SU-DHL-6 (cell line): ENCODE data around the gene EIF2AK3.

Source experiments
- H2AFZ ChIP-seq: fragments of 200-600 bp; sonication (generic); 2 replicates; pipeline ENCODE4 v1.6.1; 2014; ENCODE audit warnings: low read depth, mild to moderate bottlenecking, moderate library complexity, mixed read lengths, antibody characterized with exemption, low read length; ENCODE audit not compliant: severe bottlenecking
- H3F3A ChIP-seq: fragments of 200-600 bp; shearing (Covaris generic); 2 replicates; pipeline ENCODE4 v1.6.0; 2016; ENCODE audit warnings: antibody characterized with exemption, mild to moderate bottlenecking; ENCODE audit not compliant: insufficient read depth
- H3K27ac ChIP-seq: fragments of 200-600 bp; sonication (generic); 2 replicates; pipeline ENCODE4 v1.5.1; 2016; ENCODE audit warnings: low read depth, mild to moderate bottlenecking, low read length, moderate library complexity, mixed read lengths
- H3K27me3 ChIP-seq: fragments of 200-600 bp; sonication (generic), shearing (Covaris generic); 2 replicates; pipeline ENCODE4 v1.6.0; 2014; ENCODE audit warnings: mild to moderate bottlenecking, low read length
- H3K36me3 ChIP-seq: fragments of 200-600 bp; sonication (generic); 2 replicates; pipeline ENCODE4 v1.6.1; 2014; ENCODE audit warnings: mild to moderate bottlenecking, low read length, mixed read lengths
- H3K4me2 ChIP-seq: fragments of 300-600, 200-600 bp; shearing (Covaris generic), sonication (generic); 2 replicates; pipeline ENCODE4 v1.6.0; 2014; ENCODE audit warnings: low read length, low read depth, mild to moderate bottlenecking; ENCODE audit not compliant: poor library complexity, severe bottlenecking
- H3K4me3 ChIP-seq: fragments of 200-600 bp; sonication (generic); 2 replicates; pipeline ENCODE4 v1.5.1; 2014; ENCODE audit warnings: antibody characterized with exemption, low read length, mild to moderate bottlenecking, mixed read lengths; ENCODE audit not compliant: insufficient read depth, poor library complexity, severe bottlenecking
- H3K79me2 ChIP-seq: fragments of 200-600 bp; sonication (generic); 2 replicates; pipeline ENCODE4 v1.6.1; 2014; ENCODE audit warnings: mild to moderate bottlenecking, low read length, moderate library complexity; ENCODE audit not compliant: insufficient read depth
- H3K9ac ChIP-seq: fragments of 200-600 bp; sonication (generic); 2 replicates; pipeline ENCODE4 v1.7.0; 2014; ENCODE audit warnings: mild to moderate bottlenecking, low read length
- H3K9me2 ChIP-seq: fragments of 200-600 bp; sonication (generic); replicated peaks from 2 replicates; pipeline ENCODE4 v1.6.1; 2014; ENCODE audit warnings: low read length; ENCODE audit not compliant: insufficient read depth
- H3K9me3 ChIP-seq: fragments of 200-600 bp; sonication (generic); 2 replicates; pipeline ENCODE4 v1.6.1; 2014; ENCODE audit warnings: low read length, mixed read lengths; ENCODE audit not compliant: insufficient read depth
- H4K20me1 ChIP-seq: fragments of 200-600 bp; sonication (generic); 2 replicates; pipeline ENCODE4 v1.6.1; 2014; ENCODE audit warnings: low read depth, mild to moderate bottlenecking, antibody characterized with exemption, low read length, moderate library complexity, mixed read lengths
- CTCF ChIP-seq: fragments of 200-600 bp; sonication (generic); IDR thresholded peaks from one replicate; pipeline ENCODE4 v1.5.1; 2017; ENCODE audit warnings: antibody characterized with exemption, mild to moderate bottlenecking, low read length, moderate library complexity; ENCODE audit not compliant: insufficient read depth, poor library complexity, severe bottlenecking
- EZH2phosphoT487 ChIP-seq: fragments of 200-600 bp; sonication (generic), shearing (Covaris generic); conservative IDR thresholded peaks from 2 replicates; pipeline ENCODE4 v1.6.1; 2018; ENCODE audit warnings: mild to moderate bottlenecking, antibody characterized with exemption, low read length, moderate library complexity, mixed read lengths

EIF2AK3 gene

DNA sequence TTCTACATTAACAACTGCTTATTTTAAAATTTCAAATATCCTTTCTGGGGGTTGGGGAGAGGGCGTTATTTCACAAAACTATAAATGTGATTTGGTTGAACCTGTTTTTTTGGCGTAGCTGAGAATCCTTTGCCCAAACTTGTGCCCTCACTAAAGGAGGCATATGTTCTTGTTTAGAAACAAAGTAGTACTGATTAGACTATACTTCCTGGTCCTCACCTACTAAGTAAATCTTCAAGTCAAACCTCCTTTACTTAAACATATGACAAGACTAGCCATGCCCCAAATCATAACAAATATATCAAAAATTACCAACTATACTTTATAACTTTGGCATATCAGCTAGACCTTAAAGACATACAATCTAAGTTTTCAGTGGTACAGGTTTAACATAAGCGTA is 5.8 kb downstream of the EIF2AK3 start:
- Histone ChIP-seq H3K27me3 (no peaks in the 10 kb centered on the region), H3K4me2 (peak overlapping the region; percentile 88), H3K9me2 (no peaks in the 10 kb centered on the region), H3K4me3 (no peak overlapping the region), H3K9me3 (no peaks in the 10 kb centered on the region), H3K27ac (peak overlapping the region; percentile 68), H4K20me1 (peaks cover 3% of the 10 kb centered on the region; the same call in 1 of the 2 replicates), H3K79me2 (peaks cover 100% of the 10 kb centered on the region), H3K36me3 (peaks cover 4% of the 10 kb centered on the region; the same call in 1 of the 2 replicates), H2AFZ (no peak overlapping the region), H3F3A (peaks cover 6% of the 10 kb centered on the region; the same call in 1 of the 2 replicates), H3K9ac (0 out of 2 replicates have a peak overlapping the region, but pooled peaks have one; percentile 18)
- TF ChIP-seq CTCF (no peak), EZH2phosphoT487 (no peak)

DNA sequence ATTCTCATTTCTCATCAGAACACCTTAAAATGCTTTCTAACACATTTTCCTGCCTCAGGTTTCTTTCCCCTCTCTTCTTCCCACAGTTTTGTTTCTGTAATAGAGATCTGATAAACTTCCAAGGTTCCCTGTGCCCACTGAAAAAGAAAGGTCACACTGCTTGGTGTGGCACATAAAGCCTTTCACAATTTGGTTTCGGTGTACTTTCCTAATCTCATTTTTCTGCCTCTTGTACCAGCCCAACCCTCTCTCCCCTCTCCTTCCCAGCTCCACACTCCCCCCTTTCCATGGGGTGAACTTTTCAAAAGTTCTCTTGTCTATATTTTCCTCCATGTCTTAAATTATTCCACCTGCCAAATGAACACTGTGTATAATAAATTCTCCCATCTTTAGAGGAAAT is 7.2 kb downstream of the EIF2AK3 start:
- peak overlapping the region; percentile 88 for H3K4me2 ChIP-seq
- H3K36me3 ChIP-seq: no peaks in the 10 kb centered on the region
- no peak overlapping the region for H2AFZ ChIP-seq
- no peaks in the 10 kb centered on the region for H3K9me3 ChIP-seq
- no peaks in the 10 kb centered on the region for H3K9me2 ChIP-seq
- H3K27me3 ChIP-seq: no peaks in the 10 kb centered on the region
- H3K27ac ChIP-seq: peak overlapping the region; percentile 68
- H3K9ac ChIP-seq: 0 out of 2 replicates have a peak overlapping the region, but pooled peaks have one; percentile 19
- H3F3A ChIP-seq: no peaks in the 10 kb centered on the region
- no peaks in the 10 kb centered on the region for H4K20me1 ChIP-seq
- no peak for TF ChIP-seq CTCF
- TF ChIP-seq EZH2phosphoT487: no peak
- H3K4me3 ChIP-seq: no peak overlapping the region
- H3K79me2 ChIP-seq: peaks cover 100% of the 10 kb centered on the region

GRCh38 chr2:88615822-88616221 is 11.4 kb downstream of the EIF2AK3 start:
- H2AFZ ChIP-seq: no peak overlapping the region
- H4K20me1 ChIP-seq: no peaks in the 10 kb centered on the region
- H3K36me3 ChIP-seq: peaks cover 9% of the 10 kb centered on the region
- no peak overlapping the region for H3K4me3 ChIP-seq
- no peaks in the 10 kb centered on the region for H3K27me3 ChIP-seq
- peaks cover 16% of the 10 kb centered on the region; the same call in 1 of the 2 replicates for H3F3A ChIP-seq
- peaks cover 87% of the 10 kb centered on the region for H3K79me2 ChIP-seq
- H3K4me2 ChIP-seq: peak overlapping the region; percentile 38
- no peak for TF ChIP-seq CTCF
- TF ChIP-seq EZH2phosphoT487: no peak
- H3K9me2 ChIP-seq: no peaks in the 10 kb centered on the region
- H3K27ac ChIP-seq: peak overlapping the region; percentile 36
- H3K9me3 ChIP-seq: no peaks in the 10 kb centered on the region
- no peak overlapping the region for H3K9ac ChIP-seq
